T1000 (cell line): ENCODE data around the gene GOLGA8M.
"Not testable (repeated sequence)": the region's sequence is repeated elsewhere in the genome, so short reads cannot be mapped to it uniquely, and the experiment has no call there.

ENCODE experiments used
- DNase-seq: peaks from one replicate; lab custom pipeline; 2025; ENCODE audit warnings: mixed read lengths; lab: John Stamatoyannopoulos, UW

Gene GOLGA8M

GRCh38 chr15:28712270-28712669 lies at the start of gene GOLGA8M:
GOLGA8M (minus strand) TSS chr15:28712421; CDS start chr15:28712323, 98 bp downstream.
- DNase-seq: not testable (repeated sequence)

GRCh38 chr15:28742890-28743289 lies 30.7 kb upstream of the GOLGA8M start:
- DNase-seq: not testable (repeated sequence)

- DNase-seq: not testable (repeated sequence)
Observed at GRCh38 chr15:28738590-28739292, 26.5 kb upstream of the GOLGA8M start.

GRCh38 chr15:28738200-28738561 lies 26.0 kb upstream of the GOLGA8M start:
- not testable (repeated sequence) for DNase-seq

- DNase-seq: not testable (repeated sequence)
Observed at GRCh38 chr15:28737521-28738199, 25.4 kb upstream of the GOLGA8M start.

- DNase-seq: not testable (repeated sequence)
Observed at GRCh38 chr15:28728061-28728460, 15.8 kb upstream of the GOLGA8M start.

- not testable (repeated sequence) for DNase-seq
Observed at GRCh38 chr15:28727026-28727425, 14.8 kb upstream of the GOLGA8M start.

GRCh38 chr15:28726102-28726501 lies 13.9 kb upstream of the GOLGA8M start:
- no peak for DNase-seq

GRCh38 chr15:28725556-28725955 lies 13.3 kb upstream of the GOLGA8M start:
- DNase-seq: no peak

GRCh38 chr15:28723986-28724385 lies 11.8 kb upstream of the GOLGA8M start:
- DNase-seq: not testable (repeated sequence)

GRCh38 chr15:28719626-28720025 lies 7.4 kb upstream of the GOLGA8M start:
- not testable (repeated sequence) for DNase-seq

- not testable (repeated sequence) for DNase-seq
Observed at GRCh38 chr15:28718576-28718975, 6.4 kb upstream of the GOLGA8M start.

- DNase-seq: not testable (repeated sequence)
Observed at GRCh38 chr15:28714176-28714575, 2.0 kb upstream of the GOLGA8M start.

- not testable (repeated sequence) for DNase-seq
Observed at GRCh38 chr15:28703927-28704326, 8.3 kb downstream of the GOLGA8M start.

GRCh38 chr15:28702427-28702826 lies 9.8 kb downstream of the GOLGA8M start:
- DNase-seq: not testable (repeated sequence)

- not testable (repeated sequence) for DNase-seq
Observed at GRCh38 chr15:28694006-28694751, 18.0 kb downstream of the GOLGA8M start.

- not testable (repeated sequence) for DNase-seq
Observed at GRCh38 chr15:28693021-28693420, 19.2 kb downstream of the GOLGA8M start.

GRCh38 chr15:28673533-28673932 lies 38.7 kb downstream of the GOLGA8M start:
- DNase-seq: not testable (repeated sequence)

- not testable (repeated sequence) for DNase-seq
Observed at GRCh38 chr15:28672122-28672521, 40.1 kb downstream of the GOLGA8M start.

- DNase-seq: not testable (repeated sequence)
Observed at GRCh38 chr15:28666402-28666801, 45.8 kb downstream of the GOLGA8M start.

GRCh38 chr15:28664575-28664974 lies 47.6 kb downstream of the GOLGA8M start:
- not testable (repeated sequence) for DNase-seq

- DNase-seq: not testable (repeated sequence)
Observed at GRCh38 chr15:28663717-28664116, 48.5 kb downstream of the GOLGA8M start.
